Measurements from ENCODE around the gene PLXNA4. TPM values are rescaled to one million over a fixed set of nuclear protein-coding genes. Genes with fewer than 3 reads are reported as not detected.

PLXNA4 gene
- total and polyA plus RNA-seq, 9 of the 15 experiments (the other 6 are each of a cell fraction or from before 2014, with no cell fraction given), result under 0.01 to 0.09 TPM; not detected in 7

DNA sequence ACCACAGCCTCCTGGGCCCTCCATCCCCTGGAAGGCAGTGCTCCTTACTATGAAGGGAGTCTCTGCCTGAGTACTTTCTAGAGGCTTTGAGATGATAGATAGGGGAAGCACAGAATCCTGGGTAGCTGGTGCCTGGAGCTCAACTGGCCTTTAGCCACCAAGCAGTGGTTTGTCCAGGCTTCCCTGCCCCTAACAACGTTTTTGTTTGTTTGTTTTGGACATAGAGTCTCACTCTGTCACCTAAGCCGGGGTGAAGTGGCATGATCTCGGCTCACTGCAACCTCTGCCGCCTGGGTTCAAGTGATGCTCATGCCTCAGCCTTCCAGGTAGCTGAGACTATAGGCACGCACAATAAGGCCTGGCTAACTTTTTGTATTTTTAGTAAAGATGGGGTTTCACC lies 289.4 kb downstream of the PLXNA4 start:
- POLR2A ChIA-PET, result interaction anchor here (0.8 kb wide), 1 partner anchor 26 kb away, joined by 6 read pairs; no protein-coding TSS in a partner anchor
- FAIRE-seq, result no peak
- no peak overlapping the region for H3K4me2 ChIP-seq (ENCODE audit: insufficient read depth, low read length)
- TF ChIP-seq MIER1 (IDR thresholded peaks at IDR 0.05; ENCODE audit: low read depth) (no peak), U2AF2 (optimal IDR thresholded peaks at IDR 0.05; ENCODE audit: low read depth, low read length) (no peak), ZNF184 (CRISPR knock-in tag; IDR thresholded peaks at IDR 0.05) (no peak), NCOA6 (IDR thresholded peaks at IDR 0.05) (no peak), SETDB1 (IDR thresholded peaks at IDR 0.05; ENCODE audit: low read length) (no peak), MTA2 (IDR thresholded peaks at IDR 0.05; ENCODE audit: low read depth) (no peak), ZNF436 (CRISPR knock-in tag; IDR thresholded peaks at IDR 0.05) (no peak), ZNF239 (CRISPR knock-in tag; IDR thresholded peaks at IDR 0.05) (no peak)
- TF ChIP-seq, protein P1, sequence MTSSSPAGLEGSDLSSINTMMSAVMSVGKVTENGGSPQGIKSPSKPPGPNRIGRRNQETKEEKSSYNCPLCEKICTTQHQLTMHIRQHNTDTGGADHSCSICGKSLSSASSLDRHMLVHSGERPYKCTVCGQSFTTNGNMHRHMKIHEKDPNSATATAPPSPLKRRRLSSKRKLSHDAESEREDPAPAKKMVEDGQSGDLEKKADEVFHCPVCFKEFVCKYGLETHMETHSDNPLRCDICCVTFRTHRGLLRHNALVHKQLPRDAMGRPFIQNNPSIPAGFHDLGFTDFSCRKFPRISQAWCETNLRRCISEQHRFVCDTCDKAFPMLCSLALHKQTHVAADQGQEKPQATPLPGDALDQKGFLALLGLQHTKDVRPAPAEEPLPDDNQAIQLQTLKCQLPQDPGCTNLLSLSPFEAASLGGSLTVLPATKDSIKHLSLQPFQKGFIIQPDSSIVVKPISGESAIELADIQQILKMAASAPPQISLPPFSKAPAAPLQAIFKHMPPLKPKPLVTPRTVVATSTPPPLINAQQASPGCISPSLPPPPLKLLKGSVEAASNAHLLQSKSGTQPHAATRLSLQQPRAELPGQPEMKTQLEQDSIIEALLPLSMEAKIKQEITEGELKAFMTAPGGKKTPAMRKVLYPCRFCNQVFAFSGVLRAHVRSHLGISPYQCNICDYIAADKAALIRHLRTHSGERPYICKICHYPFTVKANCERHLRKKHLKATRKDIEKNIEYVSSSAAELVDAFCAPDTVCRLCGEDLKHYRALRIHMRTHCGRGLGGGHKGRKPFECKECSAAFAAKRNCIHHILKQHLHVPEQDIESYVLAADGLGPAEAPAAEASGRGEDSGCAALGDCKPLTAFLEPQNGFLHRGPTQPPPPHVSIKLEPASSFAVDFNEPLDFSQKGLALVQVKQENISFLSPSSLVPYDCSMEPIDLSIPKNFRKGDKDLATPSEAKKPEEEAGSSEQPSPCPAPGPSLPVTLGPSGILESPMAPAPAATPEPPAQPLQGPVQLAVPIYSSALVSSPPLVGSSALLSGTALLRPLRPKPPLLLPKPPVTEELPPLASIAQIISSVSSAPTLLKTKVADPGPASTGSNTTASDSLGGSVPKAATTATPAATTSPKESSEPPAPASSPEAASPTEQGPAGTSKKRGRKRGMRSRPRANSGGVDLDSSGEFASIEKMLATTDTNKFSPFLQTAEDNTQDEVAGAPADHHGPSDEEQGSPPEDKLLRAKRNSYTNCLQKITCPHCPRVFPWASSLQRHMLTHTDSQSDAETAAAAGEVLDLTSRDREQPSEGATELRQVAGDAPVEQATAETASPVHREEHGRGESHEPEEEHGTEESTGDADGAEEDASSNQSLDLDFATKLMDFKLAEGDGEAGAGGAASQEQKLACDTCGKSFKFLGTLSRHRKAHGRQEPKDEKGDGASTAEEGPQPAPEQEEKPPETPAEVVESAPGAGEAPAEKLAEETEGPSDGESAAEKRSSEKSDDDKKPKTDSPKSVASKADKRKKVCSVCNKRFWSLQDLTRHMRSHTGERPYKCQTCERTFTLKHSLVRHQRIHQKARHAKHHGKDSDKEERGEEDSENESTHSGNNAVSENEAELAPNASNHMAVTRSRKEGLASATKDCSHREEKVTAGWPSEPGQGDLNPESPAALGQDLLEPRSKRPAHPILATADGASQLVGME (CRISPR knock-in tag; IDR thresholded peaks at IDR 0.05), result no peak
- TF ChIP-seq, protein P2, sequence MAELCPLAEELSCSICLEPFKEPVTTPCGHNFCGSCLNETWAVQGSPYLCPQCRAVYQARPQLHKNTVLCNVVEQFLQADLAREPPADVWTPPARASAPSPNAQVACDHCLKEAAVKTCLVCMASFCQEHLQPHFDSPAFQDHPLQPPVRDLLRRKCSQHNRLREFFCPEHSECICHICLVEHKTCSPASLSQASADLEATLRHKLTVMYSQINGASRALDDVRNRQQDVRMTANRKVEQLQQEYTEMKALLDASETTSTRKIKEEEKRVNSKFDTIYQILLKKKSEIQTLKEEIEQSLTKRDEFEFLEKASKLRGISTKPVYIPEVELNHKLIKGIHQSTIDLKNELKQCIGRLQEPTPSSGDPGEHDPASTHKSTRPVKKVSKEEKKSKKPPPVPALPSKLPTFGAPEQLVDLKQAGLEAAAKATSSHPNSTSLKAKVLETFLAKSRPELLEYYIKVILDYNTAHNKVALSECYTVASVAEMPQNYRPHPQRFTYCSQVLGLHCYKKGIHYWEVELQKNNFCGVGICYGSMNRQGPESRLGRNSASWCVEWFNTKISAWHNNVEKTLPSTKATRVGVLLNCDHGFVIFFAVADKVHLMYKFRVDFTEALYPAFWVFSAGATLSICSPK (IDR thresholded peaks at IDR 0.05; ENCODE audit: borderline replicate concordance), result no peak
- TF ChIP-seq, protein P3, sequence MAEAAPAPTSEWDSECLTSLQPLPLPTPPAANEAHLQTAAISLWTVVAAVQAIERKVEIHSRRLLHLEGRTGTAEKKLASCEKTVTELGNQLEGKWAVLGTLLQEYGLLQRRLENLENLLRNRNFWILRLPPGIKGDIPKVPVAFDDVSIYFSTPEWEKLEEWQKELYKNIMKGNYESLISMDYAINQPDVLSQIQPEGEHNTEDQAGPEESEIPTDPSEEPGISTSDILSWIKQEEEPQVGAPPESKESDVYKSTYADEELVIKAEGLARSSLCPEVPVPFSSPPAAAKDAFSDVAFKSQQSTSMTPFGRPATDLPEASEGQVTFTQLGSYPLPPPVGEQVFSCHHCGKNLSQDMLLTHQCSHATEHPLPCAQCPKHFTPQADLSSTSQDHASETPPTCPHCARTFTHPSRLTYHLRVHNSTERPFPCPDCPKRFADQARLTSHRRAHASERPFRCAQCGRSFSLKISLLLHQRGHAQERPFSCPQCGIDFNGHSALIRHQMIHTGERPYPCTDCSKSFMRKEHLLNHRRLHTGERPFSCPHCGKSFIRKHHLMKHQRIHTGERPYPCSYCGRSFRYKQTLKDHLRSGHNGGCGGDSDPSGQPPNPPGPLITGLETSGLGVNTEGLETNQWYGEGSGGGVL (CRISPR knock-in tag; IDR thresholded peaks at IDR 0.05), result no peak
- TF ChIP-seq, protein P4, sequence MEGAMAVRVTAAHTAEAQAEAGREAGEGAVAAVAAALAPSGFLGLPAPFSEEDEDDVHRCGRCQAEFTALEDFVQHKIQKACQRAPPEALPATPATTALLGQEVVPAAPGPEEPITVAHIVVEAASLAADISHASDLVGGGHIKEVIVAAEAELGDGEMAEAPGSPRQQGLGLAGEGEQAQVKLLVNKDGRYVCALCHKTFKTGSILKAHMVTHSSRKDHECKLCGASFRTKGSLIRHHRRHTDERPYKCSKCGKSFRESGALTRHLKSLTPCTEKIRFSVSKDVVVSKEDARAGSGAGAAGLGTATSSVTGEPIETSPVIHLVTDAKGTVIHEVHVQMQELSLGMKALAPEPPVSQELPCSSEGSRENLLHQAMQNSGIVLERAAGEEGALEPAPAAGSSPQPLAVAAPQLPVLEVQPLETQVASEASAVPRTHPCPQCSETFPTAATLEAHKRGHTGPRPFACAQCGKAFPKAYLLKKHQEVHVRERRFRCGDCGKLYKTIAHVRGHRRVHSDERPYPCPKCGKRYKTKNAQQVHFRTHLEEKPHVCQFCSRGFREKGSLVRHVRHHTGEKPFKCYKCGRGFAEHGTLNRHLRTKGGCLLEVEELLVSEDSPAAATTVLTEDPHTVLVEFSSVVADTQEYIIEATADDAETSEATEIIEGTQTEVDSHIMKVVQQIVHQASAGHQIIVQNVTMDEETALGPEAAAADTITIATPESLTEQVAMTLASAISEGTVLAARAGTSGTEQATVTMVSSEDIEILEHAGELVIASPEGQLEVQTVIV (CRISPR knock-in tag; IDR thresholded peaks at IDR 0.05; ENCODE audit: borderline replicate concordance), result no peak

More for the DNA sequence above, 289.4 kb downstream of the PLXNA4 start:
- DNase-seq (ENCODE audit: extremely low read depth in 1 of 4, low spot score in 3 of 4) (no peak), ATAC-seq (no peak)
- no peak overlapping the region for H2AFZ ChIP-seq (ENCODE audit: low read depth, low read length)
- CTCF ChIA-PET (ENCODE audit: low intra/inter-chr PET ratio), result no interaction called here
- whole genome bisulfite sequencing (ENCODE audit: insufficient coverage, low coverage, missing lambda C conversion rate), result 0% methylated on average over 5 of the region's 5 CpGs
- peaks cover 0 to 6% of the 10 kb centered on the region in 2 experiments; a peak in 2 of 5 replicates for H3K27me3 ChIP-seq (ENCODE audit: control insufficient read depth in 2 of 2, insufficient read depth in 2 of 2, low read length in 2 of 2)
- H3K79me2 ChIP-seq (ENCODE audit: control insufficient read depth, insufficient read depth, low read length), result no peaks in the 10 kb centered on the region
- H3K4me3 ChIP-seq, result no peak overlapping the region
- no peaks in the 10 kb centered on the region for H3K9me1 ChIP-seq (ENCODE audit: control insufficient read depth, insufficient read depth, low read length)
- in situ Hi-C loops (cut with MboI), result no loop called here
- H4K20me1 ChIP-seq (replicated peaks; ENCODE audit: control insufficient read depth, insufficient read depth, low read length), result no peaks in the 10 kb centered on the region
- H3K9ac ChIP-seq (ENCODE audit: insufficient read depth in 1 of 2, low read depth in 2 of 2, low read length in 2 of 2), result no peak overlapping the region
- no peaks in the 10 kb centered on the region for H3K4me1 ChIP-seq (replicated peaks in 1 of 2; ENCODE audit: control insufficient read depth in 2 of 2, insufficient read depth in 2 of 2, low read length in 2 of 2)
- no peaks in the 10 kb centered on the region for H3K9me3 ChIP-seq (replicated peaks; ENCODE audit: control insufficient read depth, insufficient read depth, low read depth, low read length)
- intact Hi-C loops (cut with micrococcal nuclease), result no loop called here
- no peaks in the 10 kb centered on the region for H3K36me3 ChIP-seq (ENCODE audit: control insufficient read depth, insufficient read depth, low read length)
- no peak overlapping the region for H3K27ac ChIP-seq (ENCODE audit: extremely low read depth, low read depth, low read length)
- no TSS peak for BruUV-seq (replicated peaks)
